Fibroblast of lung (primary cell): ENCODE results near the gene PLCXD3. TPM values are rescaled to one million over a fixed set of nuclear protein-coding genes. Genes with fewer than 3 reads are reported as not detected.

Experiments used
- DNase-seq, 2 donors: peaks; one replicate each; pipeline versions ENCODE4 v3.0.0 to v3.0.0-alpha.2; 2010; ENCODE audit warnings: low read depth in 2 of 2
- H2AFZ ChIP-seq: 2 replicates; pipeline ENCODE4 v1.5.1; 2012; ENCODE audit warnings: low read length, control low read depth, inconsistent platforms
- H3K27ac ChIP-seq: 2 replicates; pipeline ENCODE4 v1.5.1; 2011; ENCODE audit warnings: low read length, control low read depth; ENCODE audit not compliant: insufficient read depth
- H3K27me3 ChIP-seq: 2 replicates; pipeline ENCODE4 v1.5.1; 2011; ENCODE audit warnings: mild to moderate bottlenecking, low read length; ENCODE audit not compliant: control insufficient read depth, insufficient read depth
- H3K36me3 ChIP-seq: 2 replicates; pipeline ENCODE4 v1.5.1; 2011; ENCODE audit warnings: low read length; ENCODE audit not compliant: control insufficient read depth, insufficient read depth
- H3K4me1 ChIP-seq: 2 replicates; pipeline ENCODE4 v1.5.1; 2011; ENCODE audit warnings: low read length; ENCODE audit not compliant: control insufficient read depth, insufficient read depth; ENCODE audit errors: extremely low read depth
- H3K4me2 ChIP-seq: 2 replicates; pipeline ENCODE4 v1.5.1; 2011; ENCODE audit warnings: low read length, control low read depth; ENCODE audit not compliant: insufficient read depth; ENCODE audit errors: extremely low read depth
- H3K4me3 ChIP-seq, 4 experiments: fragments of 200-600 bp in 1 of 4; sonication (generic) in 1 of 4; replicated peaks in 1 of 4; 2 replicates each; pipeline ENCODE4 v1.5.1; 2011 to 2016; ENCODE audit warnings: low read length in 4 of 4, low read depth in 3 of 4, mild to moderate bottlenecking in 3 of 4, control low read depth in 2 of 4, inconsistent platforms in 1 of 4, mixed read lengths in 1 of 4; ENCODE audit not compliant: insufficient read depth in 1 of 4; ENCODE audit errors: control extremely low read depth in 1 of 4
- H3K79me2 ChIP-seq: 2 replicates; pipeline ENCODE4 v1.5.1; 2012; ENCODE audit warnings: mild to moderate bottlenecking, low read length, inconsistent platforms; ENCODE audit not compliant: control insufficient read depth, insufficient read depth
- H3K9ac ChIP-seq: 2 replicates; pipeline ENCODE4 v1.5.1; 2011; ENCODE audit warnings: mild to moderate bottlenecking, low read length, control low read depth; ENCODE audit not compliant: insufficient read depth
- H3K9me3 ChIP-seq: 2 replicates; pipeline ENCODE4 v1.5.1; 2012; ENCODE audit warnings: low read depth, low read length; ENCODE audit not compliant: control insufficient read depth, insufficient read depth
- H4K20me1 ChIP-seq: 2 replicates; pipeline ENCODE4 v1.5.1; 2011; ENCODE audit warnings: low read length; ENCODE audit not compliant: control insufficient read depth, insufficient read depth; ENCODE audit errors: extremely low read depth
- CTCF ChIP-seq, 2 donors: IDR thresholded peaks in 1 of 2; conservative IDR thresholded peaks in 1 of 2; 1 replicate in 1 of 2; 2 replicates in 1 of 2; pipeline ENCODE4 v1.5.1; 2011 to 2012; ENCODE audit warnings: low read length in 2 of 2, control low read depth in 1 of 2, inconsistent platforms in 1 of 2, low read depth in 1 of 2, mild to moderate bottlenecking in 1 of 2
- EZH2 ChIP-seq: IDR thresholded peaks from 2 replicates; pipeline ENCODE4 v1.5.1; 2012; ENCODE audit warnings: low read length, control low read depth, mild to moderate bottlenecking; ENCODE audit errors: missing control alignments
- polyA plus RNA-seq, 2 donors: library from polyadenylated mRNA; depleted of rRNA in 1 of 2; stranded (reverse) in 1 of 2; unstranded in 1 of 2; fragments of >200 nt; gene quantifications; 2 replicates each; pipeline ENCODE4 v1.2.1, GENCODE V29; 2011 to 2012; ENCODE audit warnings: missing spikeins in 1 of 2
- total RNA-seq: library from RNA; depleted of rRNA; stranded (reverse); fragments of >200 nt; gene quantifications from 2 replicates; pipeline ENCODE4 v1.2.1, GENCODE V29; 2014

The PLCXD3 gene
- total and polyA plus RNA-seq, 2 donors (not counting 1 experiment from before 2014, with no cell fraction given): 0.02 to 1.3 TPM

GRCh38 chr5:41392016-41392415 lies 118.4 kb downstream of the PLCXD3 start:
- Histone ChIP-seq H3K4me1 (no peaks in the 10 kb centered on the region), H3K36me3 (no peaks in the 10 kb centered on the region), H3K4me2 (no peak overlapping the region), H3K9me3 (no peaks in the 10 kb centered on the region), H3K27ac (no peak overlapping the region), H3K27me3 (no peaks in the 10 kb centered on the region), H4K20me1 (no peaks in the 10 kb centered on the region), H3K79me2 (no peaks in the 10 kb centered on the region), H3K4me3 (no peak overlapping the region), H3K9ac (no peak overlapping the region), H2AFZ (no peak overlapping the region)
- no peak for DNase-seq
- TF ChIP-seq CTCF (conservative IDR thresholded peaks at IDR 0.05 in 1 of 2, IDR thresholded peaks at IDR 0.05 in 1 of 2; ENCODE audit: low read depth in 1 of 2, low read length in 2 of 2): no peak
- TF ChIP-seq EZH2: no peak

GRCh38 chr5:41374631-41375030 lies 135.8 kb downstream of the PLCXD3 start:
- Histone ChIP-seq H3K4me1 (no peaks in the 10 kb centered on the region), H4K20me1 (no peaks in the 10 kb centered on the region), H2AFZ (no peak overlapping the region), H3K9me3 (no peaks in the 10 kb centered on the region), H3K27me3 (no peaks in the 10 kb centered on the region), H3K36me3 (no peaks in the 10 kb centered on the region), H3K27ac (no peak overlapping the region), H3K4me3 (no peak overlapping the region), H3K9ac (no peak overlapping the region), H3K4me2 (no peak overlapping the region), H3K79me2 (no peaks in the 10 kb centered on the region)
- TF ChIP-seq EZH2: no peak
- no peak for TF ChIP-seq CTCF (conservative IDR thresholded peaks at IDR 0.05 in 1 of 2, IDR thresholded peaks at IDR 0.05 in 1 of 2; ENCODE audit: low read depth in 1 of 2, low read length in 2 of 2)
- DNase-seq: no peak

- no peak for TF ChIP-seq EZH2
- no peak for TF ChIP-seq CTCF (conservative IDR thresholded peaks at IDR 0.05 in 1 of 2, IDR thresholded peaks at IDR 0.05 in 1 of 2; ENCODE audit: low read depth in 1 of 2, low read length in 2 of 2)
- no peak overlapping the region for H3K9ac ChIP-seq
- no peaks in the 10 kb centered on the region for H3K36me3 ChIP-seq
- no peaks in the 10 kb centered on the region for H3K9me3 ChIP-seq
- H3K4me3 ChIP-seq: no peak overlapping the region
- H3K27ac ChIP-seq: no peak overlapping the region
- H3K4me1 ChIP-seq: no peaks in the 10 kb centered on the region
- no peaks in the 10 kb centered on the region for H3K79me2 ChIP-seq
- H2AFZ ChIP-seq: no peak overlapping the region
- no peaks in the 10 kb centered on the region for H3K27me3 ChIP-seq
- no peaks in the 10 kb centered on the region for H4K20me1 ChIP-seq
- no peak for DNase-seq
- H3K4me2 ChIP-seq: no peak overlapping the region
Measured at GRCh38 chr5:41373230-41373629, 137.2 kb downstream of the PLCXD3 start.
